B cell (primary cell): ENCODE measurements around the gene GABRR3. TPM values are rescaled to one million over a fixed set of nuclear protein-coding genes. Genes with fewer than 3 reads are reported as not detected.

ENCODE experiments used
- ATAC-seq: fragments of 200-7000 bp; cut with Tn5 transposase; one replicate; pipeline ENCODE4 v1.10.0; 2021; ENCODE audit warnings: low read depth, mild to moderate bottlenecking, moderate number of reproducible peaks, moderate library complexity
- CTCF ChIA-PET: fragments of 350-600 bp; sonication (Branson Sonifier 250); formaldehyde crosslinking; loops from one replicate; lab custom pipeline; 2021; ENCODE audit warnings: antibody characterized with exemption, inconsistent platforms; lab: Charles Lee
- POLR2A ChIA-PET: fragments of 350-600 bp; sonication (Branson Sonifier 250); formaldehyde crosslinking; loops from one replicate; lab custom pipeline; 2021; ENCODE audit warnings: antibody characterized with exemption; lab: Charles Lee
- DNase-seq: peaks from one replicate; pipeline ENCODE4 v3.0.0; 2013
- H2AFZ ChIP-seq: 2 replicates; pipeline ENCODE4 v1.6.1; 2012; ENCODE audit warnings: mild to moderate bottlenecking, low read depth, low read length; ENCODE audit not compliant: insufficient read depth, poor library complexity, severe bottlenecking
- H3K27ac ChIP-seq, 2 donors: 1 replicate in 1 of 2; 2 replicates in 1 of 2; pipeline ENCODE4 v1.5.1; 2012 to 2013; ENCODE audit warnings: low read length in 2 of 2, mild to moderate bottlenecking in 2 of 2, moderate library complexity in 1 of 2
- H3K27me3 ChIP-seq, 4 experiments: fragments of 200-600 bp in 1 of 4; sonication (generic) in 1 of 4; replicated peaks in 1 of 4; 1 replicate in 2 of 4; 2 replicates in 2 of 4; pipeline versions ENCODE4 v1.6.1 to v1.7.0; 2013 to 2016; ENCODE audit warnings: low read length in 3 of 4, mild to moderate bottlenecking in 2 of 4, mixed read lengths in 1 of 4, moderate library complexity in 1 of 4; ENCODE audit not compliant: insufficient read depth in 4 of 4, control insufficient read depth in 3 of 4; ENCODE audit errors: control extremely low read depth in 1 of 4
- H3K36me3 ChIP-seq, 2 experiments: replicated peaks in 1 of 2; 1 replicate in 1 of 2; 2 replicates in 1 of 2; pipeline versions ENCODE4 v1.6.1 to v1.7.1; 2013; ENCODE audit warnings: low read length in 1 of 2; ENCODE audit not compliant: insufficient read depth in 2 of 2, control insufficient read depth in 1 of 2; ENCODE audit errors: control extremely low read depth in 1 of 2, extremely low read depth in 1 of 2
- H3K4me1 ChIP-seq, 2 donors: fragments of 200-600 bp in 1 of 2; sonication (generic) in 1 of 2; 1 replicate in 1 of 2; 2 replicates in 1 of 2; pipeline versions ENCODE4 v1.5.1 to v1.6.1; 2013 to 2017; ENCODE audit warnings: low read length in 2 of 2; ENCODE audit not compliant: control insufficient read depth in 2 of 2, insufficient read depth in 2 of 2
- H3K4me2 ChIP-seq: replicated peaks from 2 replicates; pipeline ENCODE3; 2012; ENCODE audit warnings: mild to moderate bottlenecking, low read depth, low read length; ENCODE audit not compliant: poor library complexity, severe bottlenecking
- H3K4me3 ChIP-seq, 5 experiments: fragments of 200-600 bp in 1 of 5; sonication (generic) in 1 of 5; 1 replicate in 3 of 5; 2 replicates in 2 of 5; pipeline versions ENCODE4 v1.5.1 to v1.7.0; 2011 to 2016; ENCODE audit warnings: low read length in 4 of 5, mild to moderate bottlenecking in 4 of 5, low read depth in 2 of 5, control low read depth in 1 of 5, moderate library complexity in 1 of 5; ENCODE audit not compliant: insufficient read depth in 1 of 5; ENCODE audit errors: control extremely low read depth in 1 of 5, extremely low read depth in 1 of 5
- H3K79me2 ChIP-seq: fragments of 200-600 bp; sonication (generic); one replicate; pipeline ENCODE4 v1.6.0; 2016; ENCODE audit warnings: low read length; ENCODE audit not compliant: control insufficient read depth, insufficient read depth
- H3K9ac ChIP-seq: fragments of 200-600 bp; sonication (generic); 2 replicates; pipeline ENCODE4 v1.6.1; 2017; ENCODE audit warnings: mild to moderate bottlenecking, low read length, moderate library complexity
- H3K9me3 ChIP-seq, 3 donors: one replicate each; pipeline versions ENCODE4 v1.6.1 to v1.7.1; 2013; ENCODE audit warnings: low read length in 2 of 3; ENCODE audit not compliant: control insufficient read depth in 2 of 3, insufficient read depth in 1 of 3; ENCODE audit errors: control extremely low read depth in 1 of 3
- H4K20me1 ChIP-seq: 2 replicates; pipeline ENCODE4 v1.6.0; 2012; ENCODE audit warnings: mild to moderate bottlenecking, low read length; ENCODE audit not compliant: insufficient read depth, control insufficient read depth, poor library complexity, severe bottlenecking
- H3K27ac Mint-ChIP-seq: one replicate; pipeline ENCODE4 v1.8.0; 2021; ENCODE audit warnings: mixed read lengths
- H3K27me3 Mint-ChIP-seq: one replicate; pipeline ENCODE4 v1.8.0; 2021; ENCODE audit warnings: mixed read lengths
- H3K4me1 Mint-ChIP-seq: one replicate; pipeline ENCODE4 v1.8.0; 2021; ENCODE audit warnings: mixed read lengths
- H3K4me3 Mint-ChIP-seq: one replicate; pipeline ENCODE4 v1.8.0; 2021; ENCODE audit warnings: mixed read lengths
- H3K9me3 Mint-ChIP-seq: one replicate; pipeline ENCODE4 v1.8.0; 2022; ENCODE audit warnings: mixed read lengths; ENCODE audit not compliant: insufficient read depth
- EZH2 ChIP-seq: IDR thresholded peaks from 2 replicates; pipeline ENCODE4 v1.6.1; 2012; ENCODE audit warnings: borderline replicate concordance, low read depth, mild to moderate bottlenecking, moderate library complexity, low read length; ENCODE audit not compliant: insufficient read depth, poor library complexity, severe bottlenecking
- WGBS: methylation state at CpG from one replicate; pipeline ENCODE4 v1.1.5; 2013; ENCODE audit warnings: missing lambda C conversion rate; ENCODE audit not compliant: insufficient coverage; 5-methylcytosine and 5-hydroxymethylcytosine counted together
- intact Hi-C: fragments of 100-400 bp; cut with micrococcal nuclease; formaldehyde crosslinking; loops from one replicate; pipeline ENCODE4 v1.10.0; 2022
- polyA plus RNA-seq: library from polyadenylated mRNA; depleted of rRNA; stranded (reverse); fragments of >200 nt; gene quantifications from 2 replicates; pipeline ENCODE4 v1.2.3, GENCODE V29; 2012
- total RNA-seq, 2 donors: library from RNA; stranded (reverse); fragments of 120-200 nt in 1 of 2; gene quantifications; 1 replicate in 1 of 2; 2 replicates in 1 of 2; pipeline versions ENCODE4 v1.2.3 to v1.2.4, GENCODE V29; 2013 to 2022
- TF ChIP-seq, protein P1 (sequence below): fragments of 200-600 bp; IDR thresholded peaks from one replicate; pipeline ENCODE4 v1.8.0; 2022; ENCODE audit warnings: antibody characterized with exemption, mild to moderate bottlenecking

The GABRR3 gene
- total and polyA plus RNA-seq, 2 donors (not counting 1 experiment from before 2014, with no cell fraction given): not detected

DNA sequence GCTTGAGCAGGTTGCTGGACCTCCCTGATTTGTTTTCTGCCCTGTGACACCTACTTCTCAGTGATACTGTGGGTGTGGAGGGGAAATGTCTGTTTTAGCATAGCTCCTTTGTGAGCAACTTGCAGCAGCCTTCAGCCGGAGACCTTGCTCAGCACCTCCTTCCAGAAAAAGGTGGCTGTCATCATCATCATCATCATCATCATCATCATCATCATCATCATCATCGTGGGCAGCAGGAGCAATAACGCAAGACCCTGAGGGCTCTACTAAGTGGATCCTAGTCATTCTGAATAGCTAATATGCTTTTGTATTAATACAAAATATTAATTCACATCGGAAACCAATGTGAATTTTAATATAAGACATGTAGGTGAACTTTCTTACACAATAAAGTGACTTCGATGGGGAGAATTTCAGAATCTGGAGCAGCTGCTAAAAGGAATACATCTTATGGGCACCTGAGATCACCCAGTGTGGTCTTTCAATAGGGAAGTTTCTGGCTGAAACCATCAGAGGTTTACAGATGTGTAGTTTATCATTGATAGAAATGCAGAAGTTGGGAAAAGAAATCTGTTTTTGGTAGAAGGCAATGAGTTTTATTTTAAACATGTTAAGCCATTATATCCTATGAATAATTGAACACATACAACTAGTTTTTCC is 8.6 kb downstream of the GABRR3 start:
- ChIA-PET CTCF (interaction anchor here (0.8 to 10.0 kb wide), 5 partner anchors 10 to 239 kb away, joined by 3 to 239 read pairs (median 4); no protein-coding TSS in a partner anchor), POLR2A (no interaction called here)
- peaks cover 20% of the 10 kb centered on the region for H3K27me3 Mint-ChIP-seq
- H3K9ac ChIP-seq: no peak overlapping the region
- TF ChIP-seq, protein P1, sequence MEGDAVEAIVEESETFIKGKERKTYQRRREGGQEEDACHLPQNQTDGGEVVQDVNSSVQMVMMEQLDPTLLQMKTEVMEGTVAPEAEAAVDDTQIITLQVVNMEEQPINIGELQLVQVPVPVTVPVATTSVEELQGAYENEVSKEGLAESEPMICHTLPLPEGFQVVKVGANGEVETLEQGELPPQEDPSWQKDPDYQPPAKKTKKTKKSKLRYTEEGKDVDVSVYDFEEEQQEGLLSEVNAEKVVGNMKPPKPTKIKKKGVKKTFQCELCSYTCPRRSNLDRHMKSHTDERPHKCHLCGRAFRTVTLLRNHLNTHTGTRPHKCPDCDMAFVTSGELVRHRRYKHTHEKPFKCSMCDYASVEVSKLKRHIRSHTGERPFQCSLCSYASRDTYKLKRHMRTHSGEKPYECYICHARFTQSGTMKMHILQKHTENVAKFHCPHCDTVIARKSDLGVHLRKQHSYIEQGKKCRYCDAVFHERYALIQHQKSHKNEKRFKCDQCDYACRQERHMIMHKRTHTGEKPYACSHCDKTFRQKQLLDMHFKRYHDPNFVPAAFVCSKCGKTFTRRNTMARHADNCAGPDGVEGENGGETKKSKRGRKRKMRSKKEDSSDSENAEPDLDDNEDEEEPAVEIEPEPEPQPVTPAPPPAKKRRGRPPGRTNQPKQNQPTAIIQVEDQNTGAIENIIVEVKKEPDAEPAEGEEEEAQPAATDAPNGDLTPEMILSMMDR: no peak
- no peak for TF ChIP-seq EZH2
- DNase-seq: no peak
- H3K9me3 ChIP-seq: no peaks in the 10 kb centered on the region
- H3K4me1 Mint-ChIP-seq: peaks cover 1% of the 10 kb centered on the region
- no peak overlapping the region for H3K4me3 Mint-ChIP-seq
- H3K27ac ChIP-seq: no peak overlapping the region
- H3K4me2 ChIP-seq: no peak overlapping the region
- H2AFZ ChIP-seq: no peak overlapping the region
- no peak overlapping the region for H3K27ac Mint-ChIP-seq
- H3K36me3 ChIP-seq: no peaks in the 10 kb centered on the region
- no peaks in the 10 kb centered on the region for H3K79me2 ChIP-seq
- H4K20me1 ChIP-seq: no peaks in the 10 kb centered on the region
- no peak overlapping the region for H3K4me3 ChIP-seq
- no peaks in the 10 kb centered on the region for H3K9me3 Mint-ChIP-seq
- no peak for ATAC-seq
- intact Hi-C loops: no loop called here
- 83% methylated on average over 1 of the region's 5 CpGs for WGBS
- no peaks in the 10 kb centered on the region for H3K4me1 ChIP-seq
- no peaks in the 10 kb centered on the region for H3K27me3 ChIP-seq

DNA sequence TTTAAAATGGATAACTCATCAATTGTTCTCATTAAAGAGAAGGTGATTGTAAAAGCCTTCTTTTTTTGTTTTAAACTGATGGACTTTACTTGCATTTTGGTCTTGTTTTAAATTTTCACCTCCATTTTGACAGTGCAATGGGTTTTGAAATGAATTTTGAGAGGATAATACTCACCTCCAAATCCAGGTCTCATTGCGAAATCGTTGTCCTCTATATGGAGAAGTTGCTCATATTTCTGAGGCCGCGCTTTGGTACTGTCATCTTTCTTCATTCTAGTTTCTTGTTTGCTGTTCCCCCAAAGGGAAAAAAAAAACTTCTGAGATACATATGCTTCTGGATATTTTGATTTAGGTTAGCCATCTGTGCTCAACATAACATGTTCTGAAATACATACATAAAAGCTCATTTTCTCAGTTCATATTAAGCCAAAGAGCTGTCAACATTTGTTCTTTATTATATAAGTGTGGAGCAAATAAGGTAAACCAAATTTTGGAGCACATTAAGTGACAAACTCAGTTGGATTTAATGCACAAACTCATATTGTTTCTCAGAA is 9.6 kb downstream of the GABRR3 start:
- Histone ChIP-seq H3K9me3 (no peaks in the 10 kb centered on the region), H3K36me3 (no peaks in the 10 kb centered on the region), H2AFZ (no peak overlapping the region), H3K4me2 (no peak overlapping the region), H3K27me3 (no peaks in the 10 kb centered on the region), H3K9ac (no peak overlapping the region), H3K79me2 (no peaks in the 10 kb centered on the region), H4K20me1 (no peaks in the 10 kb centered on the region), H3K4me3 (no peak overlapping the region), H3K4me1 (no peaks in the 10 kb centered on the region), H3K27ac (no peak overlapping the region)
- CTCF ChIA-PET: interaction anchor here (2.0 to 10.0 kb wide), 4 partner anchors 14 to 238 kb away, joined by 4 to 239 read pairs (median 86); no protein-coding TSS in a partner anchor
- no peak for TF ChIP-seq EZH2
- TF ChIP-seq, protein P1: no peak
- Mint-ChIP-seq H3K27me3 (peaks cover 17% of the 10 kb centered on the region), H3K9me3 (no peaks in the 10 kb centered on the region), H3K4me3 (no peak overlapping the region), H3K27ac (no peak overlapping the region), H3K4me1 (peaks cover 1% of the 10 kb centered on the region)
- DNase-seq (no peak), ATAC-seq (no peak)
- WGBS: no CpG with 5 or more reads among the region's 4 CpGs
- POLR2A ChIA-PET: no interaction called here
- intact Hi-C loops: no loop called here
